GM23248 (cell line): ENCODE measurements around the gene MPHOSPH8. TPM values are rescaled to one million over a fixed set of nuclear protein-coding genes. Genes with fewer than 3 reads are reported as not detected.
A peak's percentile ranks its signal among the peaks of the same experiment; 100 is the strongest.

Source experiments
- DNase-seq: peaks from one replicate; pipeline ENCODE4 v3.0.0-alpha.2; 2015
- H2AFZ ChIP-seq: fragments of 200-600 bp; sonication (generic); 2 replicates; pipeline ENCODE4 v1.6.1; 2016; ENCODE audit warnings: antibody characterized with exemption
- H3F3A ChIP-seq: fragments of 200-600 bp; sonication (generic); 2 replicates; pipeline ENCODE4 v1.6.1; 2016; ENCODE audit warnings: mild to moderate bottlenecking, antibody characterized with exemption, mixed run types; ENCODE audit not compliant: insufficient read depth
- H3K27ac ChIP-seq: fragments of 200-600 bp; sonication (generic); 2 replicates; pipeline ENCODE4 v1.5.1; 2016; ENCODE audit warnings: mild to moderate bottlenecking
- H3K27me3 ChIP-seq: fragments of 200-600 bp; sonication (generic); replicated peaks from 2 replicates; pipeline ENCODE4 v1.6.1; 2016; ENCODE audit warnings: mild to moderate bottlenecking; ENCODE audit not compliant: insufficient read depth
- H3K36me3 ChIP-seq: fragments of 200-600 bp; sonication (generic); 2 replicates; pipeline ENCODE4 v1.6.1; 2016; ENCODE audit warnings: low read depth, mild to moderate bottlenecking
- H3K4me1 ChIP-seq: fragments of 200-600 bp; sonication (generic); 2 replicates; pipeline ENCODE4 v1.6.1; 2016; ENCODE audit warnings: mild to moderate bottlenecking; ENCODE audit not compliant: insufficient read depth
- H3K4me2 ChIP-seq: fragments of 200-600 bp; sonication (generic); one replicate; pipeline ENCODE4 v1.6.1; 2016; ENCODE audit warnings: mild to moderate bottlenecking; ENCODE audit not compliant: unreplicated experiment
- H3K4me3 ChIP-seq: fragments of 200-600 bp; sonication (generic); 2 replicates; pipeline ENCODE4 v1.5.1; 2016; ENCODE audit warnings: mild to moderate bottlenecking
- H3K79me2 ChIP-seq: fragments of 200-600 bp; sonication (generic); 2 replicates; pipeline ENCODE4 v1.6.1; 2016; ENCODE audit warnings: mild to moderate bottlenecking; ENCODE audit not compliant: insufficient read depth
- H3K9ac ChIP-seq: fragments of 200-600 bp; sonication (generic); 2 replicates; pipeline ENCODE4 v1.6.1; 2016; ENCODE audit warnings: mild to moderate bottlenecking
- H3K9me2 ChIP-seq: fragments of 200-600 bp; sonication (generic); 2 replicates; pipeline ENCODE4 v1.6.1; 2016; ENCODE audit warnings: mixed run types, mild to moderate bottlenecking, moderate library complexity; ENCODE audit not compliant: insufficient read depth
- H3K9me3 ChIP-seq: fragments of 200-600 bp; sonication (generic); one replicate; pipeline ENCODE4 v1.6.1; 2017; ENCODE audit warnings: low read depth
- H4K20me1 ChIP-seq: fragments of 200-600 bp; sonication (generic); 2 replicates; pipeline ENCODE4 v1.6.0; 2016; ENCODE audit not compliant: insufficient read depth
- EZH2 ChIP-seq: fragments of 200-600 bp; sonication (generic); IDR thresholded peaks from 2 replicates; pipeline ENCODE4 v1.6.1; 2018; ENCODE audit warnings: antibody characterized with exemption, mild to moderate bottlenecking; ENCODE audit not compliant: insufficient read depth, poor library complexity, severe bottlenecking
- EZH2phosphoT487 ChIP-seq: fragments of 200-600 bp; sonication (generic); IDR thresholded peaks from 2 replicates; pipeline ENCODE4 v1.6.1; 2018; ENCODE audit warnings: antibody characterized with exemption, moderate library complexity, mild to moderate bottlenecking, low read depth; ENCODE audit not compliant: insufficient read depth
- WGBS, 2 experiments: methylation state at CpG; one replicate each; pipeline ENCODE4 v1.1.6; 2015 to 2017; ENCODE audit warnings: low lambda C conversion rate in 2 of 2, low coverage in 1 of 2; ENCODE audit errors: missing lambda C conversion rate in 2 of 2; 5-methylcytosine and 5-hydroxymethylcytosine counted together
- in situ Hi-C: fragments of 300-500 bp; cut with MboI; formaldehyde crosslinking; loops from 2 replicates; pipeline ENCODE4 v1.15.0; 2020
- polyA plus RNA-seq: library from polyadenylated mRNA; unstranded; fragments of >200 nt; fragmentation: Nextera tagmentation; extraction: Ambion mirVana; gene quantifications from 2 replicates; pipeline ENCODE4 v1.2.1, GENCODE V29; 2016
- total RNA-seq: library from RNA; depleted of rRNA; stranded (reverse); fragments of >200 nt; shearing (Covaris generic); gene quantifications from 2 replicates; pipeline ENCODE4 v1.2.3, GENCODE V29; 2014; rRNA removed

MPHOSPH8 gene
- total RNA-seq: 11.1 and 11.3 TPM in 2 replicates
- polyA plus RNA-seq: 12.6 and 15.0 TPM in 2 replicates

- peak within 1 kb of the TSS; percentile 94 for H3K9ac ChIP-seq
- H3K9me2 ChIP-seq: no peaks in the 10 kb centered on the region
- peaks cover 5% of the 10 kb centered on the region; the same call in 1 of the 2 replicates for H3K36me3 ChIP-seq
- H3K4me1 ChIP-seq: peaks cover 14% of the 10 kb centered on the region
- H4K20me1 ChIP-seq: no peaks in the 10 kb centered on the region; the same call in 1 of the 2 replicates
- no peaks in the 10 kb centered on the region for H3K9me3 ChIP-seq
- WGBS, 2 experiments: 1 to 2% methylated on average over 38 to 58 of the region's 58 CpGs
- peak within 1 kb of the TSS; percentile 90 for H2AFZ ChIP-seq
- H3K4me3 ChIP-seq: peak within 1 kb of the TSS; percentile 86
- H3K4me2 ChIP-seq: peak within 1 kb of the TSS; percentile 96
- no peaks in the 10 kb centered on the region for H3K27me3 ChIP-seq
- DNase-seq: peak; percentile 96
- peaks cover 32% of the 10 kb centered on the region for H3F3A ChIP-seq
- H3K79me2 ChIP-seq: peaks cover 52% of the 10 kb centered on the region
- no peak for TF ChIP-seq EZH2
- no peak for TF ChIP-seq EZH2phosphoT487
- in situ Hi-C loops: no loop called here
- H3K27ac ChIP-seq: peak within 1 kb of the TSS; percentile 92
Measured at GRCh38 chr13:19633479-19634255, at the start of gene MPHOSPH8. MPHOSPH8 (plus strand) TSS chr13:19633659; CDS start chr13:19633749, 90 bp downstream.

GRCh38 chr13:19586904-19587634, 46.4 kb upstream of the MPHOSPH8 start:
- TF ChIP-seq EZH2 (no peak), EZH2phosphoT487 (no peak)
- Histone ChIP-seq H3K27me3 (no peaks in the 10 kb centered on the region), H4K20me1 (no peaks in the 10 kb centered on the region), H3K27ac (no peak overlapping the region), H3K4me1 (no peaks in the 10 kb centered on the region), H3K79me2 (no peaks in the 10 kb centered on the region), H3K9me3 (no peaks in the 10 kb centered on the region), H3F3A (no peaks in the 10 kb centered on the region), H2AFZ (peak overlapping the region; percentile 18; the same call in 1 of the 2 replicates), H3K4me3 (no peak overlapping the region), H3K9ac (no peak overlapping the region), H3K4me2 (no peak overlapping the region), H3K9me2 (no peaks in the 10 kb centered on the region), H3K36me3 (no peaks in the 10 kb centered on the region)
- DNase-seq: peak; percentile 26
- in situ Hi-C loops: no loop called here
- 34% methylated on average over 14 to 17 of the region's 17 CpGs for WGBS, 2 experiments

GRCh38 chr13:19587635-19588300, 45.7 kb upstream of the MPHOSPH8 start:
- Histone ChIP-seq H3F3A (no peaks in the 10 kb centered on the region), H3K9me3 (no peaks in the 10 kb centered on the region), H3K9ac (no peak overlapping the region), H3K4me2 (no peak overlapping the region), H3K36me3 (no peaks in the 10 kb centered on the region), H2AFZ (no peak overlapping the region), H3K4me3 (no peak overlapping the region), H4K20me1 (no peaks in the 10 kb centered on the region), H3K79me2 (no peaks in the 10 kb centered on the region), H3K27ac (no peak overlapping the region), H3K27me3 (no peaks in the 10 kb centered on the region), H3K4me1 (no peaks in the 10 kb centered on the region), H3K9me2 (no peaks in the 10 kb centered on the region)
- WGBS, 2 experiments: 50 to 54% methylated on average over 9 of the region's 9 CpGs
- DNase-seq: peak; percentile 63
- in situ Hi-C loops: no loop called here
- TF ChIP-seq EZH2phosphoT487 (no peak), EZH2 (no peak)

- Histone ChIP-seq H3K9ac (no peak overlapping the region), H3K27ac (no peak overlapping the region), H2AFZ (no peak overlapping the region), H3K36me3 (no peaks in the 10 kb centered on the region), H3K4me3 (no peak overlapping the region), H3K27me3 (no peaks in the 10 kb centered on the region), H3K9me3 (no peaks in the 10 kb centered on the region), H3K79me2 (no peaks in the 10 kb centered on the region), H4K20me1 (no peaks in the 10 kb centered on the region), H3K9me2 (no peaks in the 10 kb centered on the region), H3K4me2 (no peak overlapping the region), H3F3A (no peaks in the 10 kb centered on the region), H3K4me1 (no peaks in the 10 kb centered on the region)
- in situ Hi-C loops: no loop called here
- no peak for TF ChIP-seq EZH2phosphoT487
- no peak for TF ChIP-seq EZH2
- WGBS, 2 experiments: 49% methylated on average over 2 of the region's 2 CpGs
- DNase-seq: no peak
Measured at GRCh38 chr13:19589312-19589711, 44.1 kb upstream of the MPHOSPH8 start.
